A549 (cell line): ENCODE measurements around the gene TMEM145.

Experiments used
- CTCF ChIP-seq: fragments of >200 bp; sonication (Bioruptor Twin); formaldehyde crosslinking; IDR thresholded peaks from 3 replicates; pipeline ENCODE4 v1.5.1; 2016
- EP300 ChIP-seq, 2 experiments: fragments of >200 bp; sonication (Bioruptor Twin); formaldehyde crosslinking; IDR thresholded peaks; 2 replicates in 1 of 2; 3 replicates in 1 of 2; pipeline ENCODE4 v1.6.1; 2016 to 2017
- ESRRA ChIP-seq: fragments of 150-350 bp; IDR thresholded peaks from 2 replicates; pipeline ENCODE4 v1.6.1; 2014; ENCODE audit warnings: mild to moderate bottlenecking, low read length, borderline replicate concordance
- JUNB ChIP-seq: fragments of >200 bp; sonication (Bioruptor Twin); formaldehyde crosslinking; IDR thresholded peaks from 2 replicates; pipeline ENCODE4 v1.6.1; 2016
- MYC ChIP-seq: IDR thresholded peaks from 2 replicates; pipeline ENCODE4 v1.6.1; 2012; ENCODE audit warnings: mild to moderate bottlenecking, inconsistent platforms, low read length, improper control_type of control experiment, borderline replicate concordance
- POLR2A ChIP-seq: IDR thresholded peaks from 2 replicates; pipeline ENCODE4 v1.6.1; 2012; ENCODE audit warnings: mild to moderate bottlenecking, low read length
- ZNF302 ChIP-seq: fragments of 250-450 bp; sonication (Bioruptor Pico); IDR thresholded peaks from 2 replicates; pipeline ENCODE4 v1.9.0; 2021; ENCODE audit warnings: inconsistent platforms, mild to moderate bottlenecking, moderate library complexity
- TF ChIP-seq, protein P1 (sequence below): IDR thresholded peaks from 2 replicates; pipeline ENCODE4 v1.6.1; 2012
- TF ChIP-seq, protein P2 (sequence below): IDR thresholded peaks from 2 replicates; pipeline ENCODE4 v1.6.1; 2012

- no peak for TF ChIP-seq CTCF
- peak in 1 of 2 experiments; percentile 61; a peak in 1 of 5 replicates for TF ChIP-seq EP300 (IDR thresholded peaks at IDR 0.05)
- no peak for TF ChIP-seq ZNF302
- TF ChIP-seq ESRRA: no peak
- TF ChIP-seq, protein P1, sequence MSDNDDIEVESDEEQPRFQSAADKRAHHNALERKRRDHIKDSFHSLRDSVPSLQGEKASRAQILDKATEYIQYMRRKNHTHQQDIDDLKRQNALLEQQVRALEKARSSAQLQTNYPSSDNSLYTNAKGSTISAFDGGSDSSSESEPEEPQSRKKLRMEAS: 0 out of 2 replicates have a peak, but pooled peaks have one; percentile 20
- no peak for TF ChIP-seq JUNB
- peak; percentile 54 for TF ChIP-seq POLR2A
- TF ChIP-seq, protein P2, sequence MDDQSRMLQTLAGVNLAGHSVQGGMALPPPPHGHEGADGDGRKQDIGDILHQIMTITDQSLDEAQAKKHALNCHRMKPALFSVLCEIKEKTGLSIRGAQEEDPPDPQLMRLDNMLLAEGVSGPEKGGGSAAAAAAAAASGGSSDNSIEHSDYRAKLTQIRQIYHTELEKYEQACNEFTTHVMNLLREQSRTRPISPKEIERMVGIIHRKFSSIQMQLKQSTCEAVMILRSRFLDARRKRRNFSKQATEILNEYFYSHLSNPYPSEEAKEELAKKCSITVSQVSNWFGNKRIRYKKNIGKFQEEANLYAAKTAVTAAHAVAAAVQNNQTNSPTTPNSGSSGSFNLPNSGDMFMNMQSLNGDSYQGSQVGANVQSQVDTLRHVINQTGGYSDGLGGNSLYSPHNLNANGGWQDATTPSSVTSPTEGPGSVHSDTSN: no peak
- TF ChIP-seq MYC: no peak; the same call in 1 of the 2 replicates
Observed at GRCh38 chr19:42284066-42284501, 29.0 kb upstream of the TMEM145 start.
